ENCODE measurements around the gene CALML3. TPM values are rescaled to one million over a fixed set of nuclear protein-coding genes. Genes with fewer than 3 reads are reported as not detected.
"Not testable (repeated sequence)": the region's sequence is repeated elsewhere in the genome, so short reads cannot be mapped to it uniquely, and the experiment has no call there.

The CALML3 gene
- not detected for polyA plus RNA-seq (2012; ENCODE audit: insufficient read depth, insufficient read length, low read depth)

- no peaks in the 10 kb centered on the region for H3K27me3 ChIP-seq
- H3K4me3 ChIP-seq (ENCODE audit: low read depth, low read length): no peak within 1 kb of the TSS
- no peaks in the 10 kb centered on the region for H3K9me3 ChIP-seq
- DNase-seq: no peak
- no peaks in the 10 kb centered on the region for H3K4me1 ChIP-seq
- TF ChIP-seq, protein P1, sequence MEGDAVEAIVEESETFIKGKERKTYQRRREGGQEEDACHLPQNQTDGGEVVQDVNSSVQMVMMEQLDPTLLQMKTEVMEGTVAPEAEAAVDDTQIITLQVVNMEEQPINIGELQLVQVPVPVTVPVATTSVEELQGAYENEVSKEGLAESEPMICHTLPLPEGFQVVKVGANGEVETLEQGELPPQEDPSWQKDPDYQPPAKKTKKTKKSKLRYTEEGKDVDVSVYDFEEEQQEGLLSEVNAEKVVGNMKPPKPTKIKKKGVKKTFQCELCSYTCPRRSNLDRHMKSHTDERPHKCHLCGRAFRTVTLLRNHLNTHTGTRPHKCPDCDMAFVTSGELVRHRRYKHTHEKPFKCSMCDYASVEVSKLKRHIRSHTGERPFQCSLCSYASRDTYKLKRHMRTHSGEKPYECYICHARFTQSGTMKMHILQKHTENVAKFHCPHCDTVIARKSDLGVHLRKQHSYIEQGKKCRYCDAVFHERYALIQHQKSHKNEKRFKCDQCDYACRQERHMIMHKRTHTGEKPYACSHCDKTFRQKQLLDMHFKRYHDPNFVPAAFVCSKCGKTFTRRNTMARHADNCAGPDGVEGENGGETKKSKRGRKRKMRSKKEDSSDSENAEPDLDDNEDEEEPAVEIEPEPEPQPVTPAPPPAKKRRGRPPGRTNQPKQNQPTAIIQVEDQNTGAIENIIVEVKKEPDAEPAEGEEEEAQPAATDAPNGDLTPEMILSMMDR (IDR thresholded peaks at IDR 0.05; ENCODE audit: low read depth, low read length): no peak
- H3K36me3 ChIP-seq: no peaks in the 10 kb centered on the region
These were observed at the start of gene CALML3 for GRCh38 chr10:5524641-5525560. Gene CALML3, plus strand, starts transcription at chr10:5524961. Its CDS starts 125 bp downstream, at chr10:5525086.

DNA sequence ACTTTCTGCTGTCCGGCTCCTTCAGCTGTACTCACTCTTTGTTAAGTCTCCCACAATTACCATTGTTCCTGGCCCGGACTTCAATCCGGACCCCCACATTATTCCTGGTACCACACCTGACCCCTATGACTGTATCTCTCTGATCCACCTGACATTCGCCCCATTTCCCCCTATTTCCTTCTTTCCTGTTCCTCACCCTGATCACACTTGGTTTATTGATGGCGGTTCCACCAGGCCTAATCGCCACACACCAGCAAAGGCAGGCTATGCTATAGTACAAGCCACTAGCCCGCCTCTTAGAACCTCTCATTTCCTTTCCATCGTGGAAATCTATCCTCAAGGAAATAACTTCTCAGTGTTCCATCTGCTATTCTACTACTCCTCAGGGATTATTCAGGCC, 49.7 kb upstream of the CALML3 start:
- H3K27me3 ChIP-seq; H3K9me3 ChIP-seq; H3K4me3 ChIP-seq (ENCODE audit: low read depth, low read length); H3K4me1 ChIP-seq; H3K36me3 ChIP-seq; DNase-seq: not testable (repeated sequence)

- not testable (repeated sequence) for H3K36me3 ChIP-seq; H3K9me3 ChIP-seq; H3K27me3 ChIP-seq; H3K4me3 ChIP-seq (ENCODE audit: low read depth, low read length); H3K4me1 ChIP-seq; DNase-seq
These were observed 48.6 kb upstream of the CALML3 start for GRCh38 chr10:5475974-5476807.

- H3K4me1 ChIP-seq: no peaks in the 10 kb centered on the region
- H3K4me3 ChIP-seq (ENCODE audit: low read depth, low read length): no peak overlapping the region
- DNase-seq: no peak
- H3K9me3 ChIP-seq: no peaks in the 10 kb centered on the region
- no peaks in the 10 kb centered on the region for H3K36me3 ChIP-seq
- TF ChIP-seq, protein P1 (IDR thresholded peaks at IDR 0.05; ENCODE audit: low read depth, low read length): no peak
- no peaks in the 10 kb centered on the region for H3K27me3 ChIP-seq
These were observed 47.7 kb upstream of the CALML3 start for GRCh38 chr10:5476918-5477525.

DNA sequence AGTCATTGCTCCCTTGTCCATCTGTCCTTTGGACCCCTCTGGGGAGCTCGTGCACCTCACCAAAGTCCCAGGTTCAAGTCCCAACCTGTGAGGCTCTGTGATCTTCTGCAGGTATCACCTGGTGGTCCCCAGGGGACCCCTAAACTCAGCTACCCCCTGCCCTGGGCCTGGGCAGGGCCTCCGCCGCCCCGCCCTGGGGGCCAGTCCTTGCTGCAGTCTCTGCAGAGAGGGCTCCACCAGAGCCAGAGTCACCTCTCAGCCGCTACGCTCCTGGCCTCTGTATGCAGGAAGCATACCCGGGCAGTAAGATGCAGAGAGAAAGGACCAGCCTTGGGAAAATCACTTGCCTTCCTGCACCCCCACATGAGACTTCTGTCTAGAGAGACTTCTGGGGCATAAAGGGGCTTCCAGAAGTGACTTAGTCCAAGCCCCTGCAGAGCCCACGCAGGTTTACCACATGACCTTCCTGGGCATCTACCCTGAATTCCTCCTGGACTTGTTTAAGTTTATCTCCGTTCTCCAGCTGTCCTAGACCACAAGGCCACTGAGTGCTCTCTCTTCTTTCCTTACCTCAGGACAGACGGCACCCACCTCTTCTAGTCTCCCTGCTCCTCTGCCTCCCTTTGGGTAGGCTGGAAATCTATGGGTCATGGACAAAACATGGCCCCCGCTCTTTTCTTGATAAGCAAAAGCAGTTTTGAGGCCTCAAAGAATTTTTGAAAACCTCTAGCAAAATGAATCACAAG, 46.6 kb upstream of the CALML3 start:
- DNase-seq: no peak
- Histone ChIP-seq H3K36me3 (no peaks in the 10 kb centered on the region), H3K27me3 (no peaks in the 10 kb centered on the region), H3K9me3 (no peaks in the 10 kb centered on the region), H3K4me3 (ENCODE audit: low read depth, low read length) (no peak overlapping the region), H3K4me1 (no peaks in the 10 kb centered on the region)
- TF ChIP-seq, protein P1 (IDR thresholded peaks at IDR 0.05; ENCODE audit: low read depth, low read length): no peak

DNA sequence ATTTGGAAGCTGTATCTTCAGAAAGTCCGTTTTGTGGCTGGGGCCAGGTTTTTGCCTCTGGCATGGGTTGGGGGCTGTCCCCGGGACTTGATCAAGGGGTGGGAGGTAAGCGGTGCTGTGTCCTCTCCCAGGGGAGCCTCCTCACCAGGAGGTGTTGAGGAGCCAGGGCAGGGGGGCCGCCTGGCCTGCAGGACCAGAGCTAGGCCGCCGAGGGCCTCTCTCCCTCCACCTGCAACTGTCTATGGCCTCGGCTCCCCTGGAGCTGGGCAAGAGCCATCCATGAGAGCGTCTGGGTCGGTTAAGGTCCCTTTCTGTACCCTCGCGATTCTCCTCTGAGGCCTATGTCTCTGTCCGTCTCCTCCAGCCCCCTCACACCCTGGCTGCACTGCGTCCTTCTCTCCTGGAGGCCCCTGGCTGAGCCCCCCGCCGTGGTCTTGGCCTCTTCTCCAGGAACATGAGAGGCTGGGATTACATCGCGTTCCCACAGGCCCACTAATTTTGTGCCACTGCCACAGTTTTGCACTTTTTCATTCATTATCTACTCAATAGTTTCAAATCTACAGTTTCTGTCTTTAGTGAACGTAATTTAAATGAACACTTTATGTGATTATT, 46.0 kb upstream of the CALML3 start:
- Histone ChIP-seq H3K9me3 (no peaks in the 10 kb centered on the region), H3K27me3 (no peaks in the 10 kb centered on the region), H3K4me1 (no peaks in the 10 kb centered on the region), H3K4me3 (ENCODE audit: low read depth, low read length) (no peak overlapping the region), H3K36me3 (no peaks in the 10 kb centered on the region)
- DNase-seq: no peak
- TF ChIP-seq, protein P1 (IDR thresholded peaks at IDR 0.05; ENCODE audit: low read depth, low read length): no peak

Data from BE2C (cell line).